GM12892 (cell line): Measurements from ENCODE around the gene ARHGEF10L.

Experiments used
- POLR2A ChIP-seq: IDR thresholded peaks from 2 replicates; pipeline ENCODE4 v1.6.1; 2011; ENCODE audit warnings: low read depth, low read length, control low read depth
- POLR2AphosphoS5 ChIP-seq: IDR thresholded peaks from 2 replicates; pipeline ENCODE4 v1.6.1; 2011; ENCODE audit warnings: low read depth, low read length, control low read depth
- TAF1 ChIP-seq: IDR thresholded peaks from 2 replicates; pipeline ENCODE4 v1.6.1; 2011; ENCODE audit warnings: low read depth, mild to moderate bottlenecking, control low read depth, low read length, borderline replicate concordance

DNA sequence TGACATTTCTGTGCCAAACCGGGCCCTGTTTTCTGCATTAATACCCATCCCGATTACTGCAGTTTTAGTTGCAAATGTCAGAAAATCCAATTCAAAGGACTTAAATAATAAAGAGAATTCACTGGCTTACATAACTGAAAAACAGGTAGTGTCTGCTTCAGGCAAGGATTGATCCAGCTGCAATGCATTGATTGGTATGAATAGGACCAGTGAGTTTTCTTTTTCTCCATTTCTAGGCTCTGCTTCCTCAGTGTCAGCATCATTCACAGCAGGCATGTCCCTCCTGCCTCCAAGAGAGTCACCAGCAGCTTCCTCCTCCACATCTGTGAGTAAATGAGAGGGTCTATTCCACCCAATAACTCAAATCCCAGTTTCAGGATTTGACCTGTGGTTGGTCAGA lies 181.9 kb downstream of the ARHGEF10L start:
- TF ChIP-seq POLR2AphosphoS5 (no peak), TAF1 (no peak), POLR2A (no peak)
